BE2C (cell line): Measurements from ENCODE around the gene SLC25A14. TPM values are rescaled to one million over a fixed set of nuclear protein-coding genes. Genes with fewer than 3 reads are reported as not detected.

Experiments used
- DNase-seq: peaks from one replicate; pipeline ENCODE4 v3.0.0-alpha.2; 2020
- H3K27me3 ChIP-seq: fragments of 250-450 bp; sonication (Bioruptor Pico); 2 replicates; pipeline ENCODE4 v1.5.1; 2020; ENCODE audit warnings: mild to moderate bottlenecking
- H3K36me3 ChIP-seq: fragments of 250-450 bp; sonication (Bioruptor Pico); 2 replicates; pipeline ENCODE4 v1.5.1; 2020; ENCODE audit warnings: mild to moderate bottlenecking
- H3K4me1 ChIP-seq: fragments of 250-450 bp; sonication (Bioruptor Pico); 2 replicates; pipeline ENCODE4 v1.5.1; 2020
- H3K4me3 ChIP-seq: 2 replicates; pipeline ENCODE4 v1.5.1; 2011; ENCODE audit warnings: low read depth, low read length
- H3K9me3 ChIP-seq: fragments of 250-450 bp; sonication (Bioruptor Pico); 2 replicates; pipeline ENCODE4 v1.5.1; 2020
- CTCF ChIP-seq: IDR thresholded peaks from 2 replicates; pipeline ENCODE4 v1.5.1; 2012; ENCODE audit warnings: mild to moderate bottlenecking, low read depth, low read length
- polyA plus RNA-seq: library from polyadenylated mRNA; unstranded; fragments of >200 nt; gene quantifications from one replicate; pipeline ENCODE4 v1.2.1, GENCODE V29; 2012; ENCODE audit warnings: low read depth, missing spikeins; ENCODE audit not compliant: insufficient read length, insufficient read depth

Gene SLC25A14
- polyA plus RNA-seq: 4.7 TPM

- TF ChIP-seq CTCF: no peak
- H3K27me3 ChIP-seq: no peaks in the 10 kb centered on the region
- no peaks in the 10 kb centered on the region for H3K4me1 ChIP-seq
- no peaks in the 10 kb centered on the region for H3K36me3 ChIP-seq
- H3K9me3 ChIP-seq: no peaks in the 10 kb centered on the region
- peak within 1 kb of the TSS; percentile 80 for H3K4me3 ChIP-seq
- peak; percentile 70 for DNase-seq
Measured at GRCh38 chrX:130339408-130340222, at the start of gene SLC25A14. TSS of gene SLC25A14 (plus strand) at chrX:130339919. CDS start at chrX:130340279, 360 bp downstream.

- no peak for TF ChIP-seq CTCF
- Histone ChIP-seq H3K27me3 (no peaks in the 10 kb centered on the region), H3K9me3 (no peaks in the 10 kb centered on the region), H3K36me3 (no peaks in the 10 kb centered on the region), H3K4me1 (no peaks in the 10 kb centered on the region), H3K4me3 (no peak overlapping the region)
- no peak for DNase-seq
Measured at GRCh38 chrX:130295519-130296296, 44.0 kb upstream of the SLC25A14 start.

- Histone ChIP-seq H3K4me3 (no peak overlapping the region), H3K9me3 (no peaks in the 10 kb centered on the region), H3K36me3 (no peaks in the 10 kb centered on the region), H3K27me3 (no peaks in the 10 kb centered on the region), H3K4me1 (no peaks in the 10 kb centered on the region)
- no peak for TF ChIP-seq CTCF
- DNase-seq: no peak
Measured at GRCh38 chrX:130296297-130296678, 43.4 kb upstream of the SLC25A14 start.

- TF ChIP-seq CTCF: no peak
- Histone ChIP-seq H3K9me3 (no peaks in the 10 kb centered on the region), H3K4me3 (no peak overlapping the region), H3K36me3 (no peaks in the 10 kb centered on the region), H3K27me3 (no peaks in the 10 kb centered on the region), H3K4me1 (no peaks in the 10 kb centered on the region)
- no peak for DNase-seq
Measured at GRCh38 chrX:130296743-130297142, 43.0 kb upstream of the SLC25A14 start.

GRCh38 chrX:130299279-130300009, 40.3 kb upstream of the SLC25A14 start:
- peak; percentile 56 for DNase-seq

More at GRCh38 chrX:130299279-130300009, 40.3 kb upstream of the SLC25A14 start:
- Histone ChIP-seq H3K4me1 (no peaks in the 10 kb centered on the region), H3K4me3 (peak overlapping the region; percentile 63), H3K36me3 (no peaks in the 10 kb centered on the region), H3K9me3 (no peaks in the 10 kb centered on the region), H3K27me3 (no peaks in the 10 kb centered on the region)
- no peak for TF ChIP-seq CTCF
